Activated T-cell treated with anti-CD3 and anti-CD28 coated beads for 24 hours (primary cell): ENCODE data around the gene TWNK.

ENCODE experiments used
- DNase-seq: peaks from one replicate; pipeline ENCODE4 v3.0.0-alpha.2; 2020; ENCODE audit warnings: low read depth

The TWNK gene

GRCh38 chr10:100996678-100997359 lies 9.5 kb downstream of the TWNK start:
- no peak for DNase-seq

- DNase-seq, result peak; percentile 59
Measured at GRCh38 chr10:100997360-100998182, 10.2 kb downstream of the TWNK start.

GRCh38 chr10:100998183-100998990 lies 11.0 kb downstream of the TWNK start:
- no peak for DNase-seq

- peak; percentile 66 for DNase-seq
Measured at GRCh38 chr10:100998991-100999741, 11.8 kb downstream of the TWNK start.

GRCh38 chr10:100999742-101000126 lies 12.4 kb downstream of the TWNK start, which contains the start of gene LZTS2:
LZTS2 (plus strand) TSS chr10:100999808; CDS start chr10:101002539, 2,731 bp downstream.
- DNase-seq, result no peak

GRCh38 chr10:101000127-101000914 lies 13.0 kb downstream of the TWNK start:
- no peak for DNase-seq

GRCh38 chr10:101000915-101001658 lies 13.7 kb downstream of the TWNK start:
- DNase-seq, result no peak

GRCh38 chr10:101001659-101002035 lies 14.3 kb downstream of the TWNK start:
- DNase-seq, result no peak

GRCh38 chr10:101002456-101002855 lies 15.1 kb downstream of the TWNK start:
- no peak for DNase-seq

- DNase-seq, result no peak
Measured at GRCh38 chr10:101003639-101004206, 16.4 kb downstream of the TWNK start.

- DNase-seq, result no peak
Measured at GRCh38 chr10:101005361-101005760, 18.0 kb downstream of the TWNK start.

GRCh38 chr10:101005869-101006567 lies 18.7 kb downstream of the TWNK start:
- no peak for DNase-seq

GRCh38 chr10:101006593-101007098 lies 19.3 kb downstream of the TWNK start:
- no peak for DNase-seq

- no peak for DNase-seq
Measured at GRCh38 chr10:101007099-101007711, 19.9 kb downstream of the TWNK start.

GRCh38 chr10:101007915-101008822 lies 20.8 kb downstream of the TWNK start:
- DNase-seq, result no peak

- no peak for DNase-seq
Measured at GRCh38 chr10:101008823-101009423, 21.6 kb downstream of the TWNK start.

GRCh38 chr10:101010329-101010728 lies 23.0 kb downstream of the TWNK start:
- no peak for DNase-seq
